DMS 273 treated with DMSO at 0.1 percent for 48 hours (cell line): Measurements from ENCODE around the gene FLNB.
"Not testable (repeated sequence)": the region's sequence is repeated elsewhere in the genome, so short reads cannot be mapped to it uniquely, and the experiment has no call there.

Experiments used
- DNase-seq: peaks from one replicate; lab custom pipeline; 2025; lab: John Stamatoyannopoulos, UW

FLNB gene

GRCh38 chr3:57982561-57983243 is 25.5 kb upstream of the FLNB start:
- no peak for DNase-seq

GRCh38 chr3:57983734-57984518 is 24.3 kb upstream of the FLNB start:
- no peak for DNase-seq

- DNase-seq: no peak
Measured at GRCh38 chr3:57985176-57985983, 22.8 kb upstream of the FLNB start.

- no peak for DNase-seq
Measured at GRCh38 chr3:57985984-57986246, 22.3 kb upstream of the FLNB start.

- DNase-seq: no peak
Measured at GRCh38 chr3:57986261-57986660, 22.0 kb upstream of the FLNB start.

GRCh38 chr3:57989198-57989597 is 19.0 kb upstream of the FLNB start:
- not testable (repeated sequence) for DNase-seq

- no peak for DNase-seq
Measured at GRCh38 chr3:57989646-57990045, 18.6 kb upstream of the FLNB start.

GRCh38 chr3:57992452-57993213 is 15.6 kb upstream of the FLNB start:
- no peak for DNase-seq

- DNase-seq: no peak
Measured at GRCh38 chr3:57998366-57999283, 9.6 kb upstream of the FLNB start.

- DNase-seq: no peak
Measured at GRCh38 chr3:57999417-58000115, 8.7 kb upstream of the FLNB start.

GRCh38 chr3:58000306-58001085 is 7.7 kb upstream of the FLNB start:
- no peak for DNase-seq

GRCh38 chr3:58001086-58001467 is 7.1 kb upstream of the FLNB start:
- DNase-seq: no peak

- DNase-seq: no peak
Measured at GRCh38 chr3:58001979-58002378, 6.2 kb upstream of the FLNB start.

GRCh38 chr3:58003093-58003492 is 5.1 kb upstream of the FLNB start:
- no peak for DNase-seq

- DNase-seq: no peak
Measured at GRCh38 chr3:58004973-58005372, 3.2 kb upstream of the FLNB start.

- no peak for DNase-seq
Measured at GRCh38 chr3:58005669-58006068, 2.6 kb upstream of the FLNB start.

- DNase-seq: no peak
Measured at GRCh38 chr3:58006661-58007060, 1.6 kb upstream of the FLNB start.

- DNase-seq: no peak
Measured at GRCh38 chr3:58009026-58009748, 965 bp downstream of the FLNB start.
